ENCODE results near the gene SLC17A1.

- TF ChIP-seq CTCF (IDR thresholded peaks at IDR 0.05) (no peak), POLR2A (IDR thresholded peaks at IDR 0.05) (no peak)
These were observed 10.7 kb upstream of the SLC17A1 start for GRCh38 chr6:25842526-25842925.
